AG10803 (cell line): ENCODE measurements around the gene CHD9.

Experiments used
- DNase-seq: peaks from one replicate; pipeline ENCODE4 v3.0.0; 2010; ENCODE audit warnings: low read depth
- H3K4me3 ChIP-seq: 2 replicates; pipeline ENCODE4 v1.5.1; 2011; ENCODE audit warnings: mild to moderate bottlenecking, low read length, control low read depth
- CTCF ChIP-seq: conservative IDR thresholded peaks from 2 replicates; pipeline ENCODE4 v1.5.1; 2011; ENCODE audit warnings: mild to moderate bottlenecking, low read length, control low read depth, inconsistent platforms

Gene CHD9

GRCh38 chr16:53135329-53135728 is 80.5 kb downstream of the CHD9 start:
- TF ChIP-seq CTCF = no peak
- no peak overlapping the region for H3K4me3 ChIP-seq
- no peak for DNase-seq

DNA sequence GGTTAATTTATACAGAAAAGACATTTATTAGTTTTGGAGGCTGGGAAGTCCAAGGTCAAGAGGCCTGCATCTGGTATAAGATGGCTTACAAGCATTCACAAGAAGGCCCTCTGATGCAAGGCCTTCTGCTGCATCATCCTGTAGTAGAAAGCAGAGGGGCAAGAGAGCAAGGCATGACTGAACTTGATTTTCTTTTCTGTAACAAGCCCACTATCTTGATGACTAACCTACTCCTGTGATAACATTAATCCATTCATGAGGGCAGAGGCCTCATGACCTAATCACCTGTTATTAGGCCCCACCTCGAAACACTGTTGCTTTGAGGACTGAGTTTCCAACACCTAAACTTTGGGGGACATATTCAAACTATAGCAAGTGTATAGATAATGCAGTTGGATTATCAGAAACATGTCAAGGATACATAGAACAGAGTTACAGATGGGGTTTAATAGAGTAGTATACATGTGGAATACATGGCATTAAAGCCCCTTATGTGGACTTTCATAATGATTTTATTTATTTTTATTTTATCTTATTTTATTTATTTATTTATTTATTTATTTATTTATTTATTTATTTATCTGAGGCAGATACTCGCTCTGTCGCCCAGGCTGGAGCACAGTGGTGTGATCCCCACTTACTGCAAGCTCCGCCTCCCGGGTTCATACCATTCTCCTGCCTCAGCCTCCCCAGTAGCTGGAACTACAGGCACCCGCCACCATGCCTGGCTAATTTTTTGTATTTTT is 88.2 kb downstream of the CHD9 start:
- no peak for TF ChIP-seq CTCF
- DNase-seq = no peak
- no peak overlapping the region for H3K4me3 ChIP-seq

DNA sequence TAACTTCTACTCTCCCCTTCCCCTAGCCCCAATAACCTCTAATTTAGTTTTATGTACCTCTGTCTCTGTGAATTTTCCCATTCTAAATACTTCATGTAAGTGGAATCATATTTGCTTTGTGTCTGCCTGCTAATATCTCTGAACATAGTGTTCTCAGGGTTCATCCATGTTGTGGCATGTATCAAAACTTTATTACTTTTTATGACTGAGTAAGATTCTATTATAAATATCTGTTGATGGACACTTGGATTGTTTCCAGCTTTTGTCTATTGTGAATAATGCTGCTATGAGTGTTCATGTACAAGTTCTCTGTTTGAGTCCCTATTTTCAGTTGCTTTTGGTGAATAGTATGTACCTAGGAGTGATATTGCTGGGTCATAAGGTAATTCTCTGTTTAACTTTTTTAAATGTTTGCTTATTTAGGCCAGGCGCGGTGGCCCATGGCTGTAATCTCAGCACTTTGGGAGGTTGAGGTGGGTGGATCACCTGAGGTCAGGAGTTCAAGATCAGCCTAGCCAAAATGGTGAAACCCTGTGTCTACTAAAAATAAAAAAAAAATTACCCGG is 92.8 kb downstream of the CHD9 start:
- no peak for TF ChIP-seq CTCF
- no peak for DNase-seq

DNA sequence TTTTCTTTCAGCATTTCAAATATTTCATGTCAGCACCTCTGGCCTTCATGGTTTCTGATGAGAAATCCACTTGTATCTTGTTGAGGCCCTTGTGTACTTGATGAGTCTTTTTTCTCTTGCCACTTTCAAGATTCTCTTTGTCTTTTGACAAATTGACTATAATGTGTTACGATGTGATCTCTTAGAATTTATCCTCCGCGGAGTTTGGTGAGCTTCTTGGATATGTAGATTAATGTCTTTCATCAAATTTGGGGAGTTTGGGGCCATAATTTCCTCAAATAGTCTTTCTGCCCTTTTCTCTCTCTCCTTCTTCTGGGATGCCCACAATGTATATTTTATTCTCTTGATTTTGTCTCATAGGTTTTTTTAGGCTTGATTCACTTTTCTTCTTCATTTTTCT is 96.0 kb downstream of the CHD9 start:
- DNase-seq = no peak
- no peak for TF ChIP-seq CTCF
- H3K4me3 ChIP-seq = no peak overlapping the region

More for the DNA sequence above, 92.8 kb downstream of the CHD9 start:
- H3K4me3 ChIP-seq = no peak overlapping the region

GRCh38 chr16:53152329-53152728 is 97.5 kb downstream of the CHD9 start:
- DNase-seq = no peak
- TF ChIP-seq CTCF = no peak
- no peak overlapping the region for H3K4me3 ChIP-seq

DNA sequence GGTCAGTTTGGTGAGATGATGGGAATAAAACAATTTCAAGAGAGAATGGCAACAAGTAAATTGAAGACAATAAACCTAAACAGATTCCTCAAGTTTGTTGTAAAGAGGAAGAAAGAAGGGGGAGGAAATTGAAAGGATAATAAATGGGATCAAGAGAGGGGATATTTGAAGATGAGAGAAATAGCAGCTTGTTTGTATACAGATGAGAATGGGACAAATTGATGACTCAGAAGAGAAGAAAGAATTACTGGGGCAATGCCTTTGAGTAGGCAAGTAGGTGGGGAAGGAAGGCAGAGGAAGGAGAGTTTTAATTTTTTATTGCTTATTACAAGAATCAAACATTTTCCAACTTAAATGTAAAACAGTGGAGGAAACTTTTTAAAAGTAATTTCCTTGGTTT is 98.3 kb downstream of the CHD9 start:
- no peak for DNase-seq
- no peak for TF ChIP-seq CTCF
- H3K4me3 ChIP-seq = no peak overlapping the region

DNA sequence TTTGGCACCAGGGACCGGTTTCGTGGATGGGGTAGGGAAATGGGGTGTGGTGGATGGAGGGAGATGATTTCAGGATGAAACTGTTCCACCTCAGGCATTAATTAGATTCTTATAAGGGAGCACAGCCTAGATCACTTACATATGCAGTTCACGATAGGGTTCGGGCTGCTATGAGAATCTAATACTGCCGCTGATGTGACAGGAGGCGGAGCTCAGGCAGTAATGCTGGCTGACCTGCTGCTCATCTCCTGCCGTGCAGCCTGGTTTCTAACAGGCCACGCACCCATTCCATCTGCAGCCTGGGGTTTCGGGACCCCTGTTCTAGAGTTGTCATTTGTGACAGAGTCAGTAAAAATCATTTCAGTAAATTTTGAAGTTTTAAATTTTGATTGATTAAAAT is 99.7 kb downstream of the CHD9 start:
- H3K4me3 ChIP-seq = no peak overlapping the region
- no peak for TF ChIP-seq CTCF
- DNase-seq = no peak
